ENCODE results near the gene TEX19. TPM values are rescaled to one million over a fixed set of nuclear protein-coding genes. Genes with fewer than 3 reads are reported as not detected.
"Not testable (repeated sequence)": the region's sequence is repeated elsewhere in the genome, so short reads cannot be mapped to it uniquely, and the experiment has no call there.

The TEX19 gene
- total RNA-seq, 4 donors from 2014 or later: not detected

- no peak for TF ChIP-seq CTCF (IDR thresholded peaks at IDR 0.05)
- no peak for TF ChIP-seq POLR2A (IDR thresholded peaks at IDR 0.05)
- 74 to 77% methylated on average over 31 to 41 of the region's 41 CpGs for WGBS, 2 donors
- intact Hi-C loops (cut with DNase I; ENCODE audit: low total_unique reads): no loop called here
- no peak overlapping the region for H3K4me3 ChIP-seq (ENCODE audit: low read depth, poor library complexity, severe bottlenecking)
- no peak for DNase-seq (ENCODE audit: low spot score in 2 of 2)
These were observed 13.4 kb downstream of the TEX19 start for GRCh38 chr17:82372249-82373071.

GRCh38 chr17:82373072-82373452 is 14.0 kb downstream of the TEX19 start:
- DNase-seq (ENCODE audit: low spot score in 2 of 2); H3K4me3 ChIP-seq (ENCODE audit: low read depth, poor library complexity, severe bottlenecking); intact Hi-C loops (cut with DNase I; ENCODE audit: low total_unique reads): not testable (repeated sequence)
- 88 to 91% methylated on average over 10 of the region's 10 CpGs for WGBS, 2 donors

GRCh38 chr17:82373731-82374625 is 14.9 kb downstream of the TEX19 start:
- intact Hi-C loops (cut with DNase I; ENCODE audit: low total_unique reads): no loop called here
- H3K4me3 ChIP-seq (ENCODE audit: low read depth, poor library complexity, severe bottlenecking): no peak overlapping the region
- DNase-seq (ENCODE audit: low spot score in 2 of 2): no peak
- no peak for TF ChIP-seq POLR2A (IDR thresholded peaks at IDR 0.05)
- TF ChIP-seq CTCF (IDR thresholded peaks at IDR 0.05): no peak
- WGBS, 2 donors: 85 to 87% methylated on average over 25 to 36 of the region's 37 CpGs

- intact Hi-C loops (cut with DNase I; ENCODE audit: low total_unique reads): no loop called here
These were observed 15.7 kb downstream of the TEX19 start for GRCh38 chr17:82374626-82375331.

GRCh38 chr17:82375359-82376041 is 16.5 kb downstream of the TEX19 start:
- 53 to 73% methylated on average over 30 to 43 of the region's 46 CpGs for WGBS, 2 donors
- no peak overlapping the region for H3K4me3 ChIP-seq (ENCODE audit: low read depth, poor library complexity, severe bottlenecking)
- no peak for TF ChIP-seq CTCF (IDR thresholded peaks at IDR 0.05)
- TF ChIP-seq POLR2A (IDR thresholded peaks at IDR 0.05): no peak
- no peak for DNase-seq (ENCODE audit: low spot score in 2 of 2)
- intact Hi-C loops (cut with DNase I; ENCODE audit: low total_unique reads): no loop called here

More at GRCh38 chr17:82374626-82375331, 15.7 kb downstream of the TEX19 start:
- H3K4me3 ChIP-seq (ENCODE audit: low read depth, poor library complexity, severe bottlenecking): no peak overlapping the region
- no peak for DNase-seq (ENCODE audit: low spot score in 2 of 2)
- TF ChIP-seq CTCF (IDR thresholded peaks at IDR 0.05) (no peak), POLR2A (IDR thresholded peaks at IDR 0.05) (no peak)
- 50% methylated on average over 64 of the region's 79 CpGs; no CpG with 5 or more reads in 1 of the 2 donors for WGBS, 2 donors
